NT2/D1 (cell line): ENCODE measurements around the gene LPGAT1.
"Not testable (repeated sequence)": the region's sequence is repeated elsewhere in the genome, so short reads cannot be mapped to it uniquely, and the experiment has no call there.

Source experiments
- DNase-seq: peaks from one replicate; pipeline ENCODE4 v3.0.0-alpha.2; 2011; ENCODE audit warnings: low read depth, low spot score
- H3K27me3 ChIP-seq: 2 replicates; pipeline ENCODE4 v1.6.0; 2011; ENCODE audit warnings: mild to moderate bottlenecking; ENCODE audit not compliant: insufficient read length, insufficient read depth
- H3K36me3 ChIP-seq: 2 replicates; pipeline ENCODE4 v1.6.1; 2011; ENCODE audit warnings: mild to moderate bottlenecking, low read length, mixed read lengths; ENCODE audit not compliant: insufficient read depth, insufficient read length
- H3K4me1 ChIP-seq: 2 replicates; pipeline ENCODE4 v1.5.1; 2011; ENCODE audit not compliant: insufficient read depth, insufficient read length
- H3K4me3 ChIP-seq: 2 replicates; pipeline ENCODE4 v1.5.1; 2011; ENCODE audit warnings: low read depth; ENCODE audit not compliant: insufficient read length
- H3K9ac ChIP-seq: 2 replicates; pipeline ENCODE4 v1.6.0; 2011; ENCODE audit warnings: low read depth; ENCODE audit not compliant: insufficient read length
- H3K9me3 ChIP-seq: 2 replicates; pipeline ENCODE4 v1.5.1; 2011; ENCODE audit warnings: mild to moderate bottlenecking, low read length; ENCODE audit not compliant: insufficient read depth
- SUZ12 ChIP-seq: IDR thresholded peaks from 2 replicates; pipeline ENCODE4 v1.6.1; 2011; ENCODE audit not compliant: insufficient read length, insufficient read depth; ENCODE audit errors: extremely low read depth
- YY1 ChIP-seq: IDR thresholded peaks from 2 replicates; pipeline ENCODE4 v1.6.1; 2011; ENCODE audit not compliant: insufficient read length, insufficient read depth
- ZNF274 ChIP-seq: IDR thresholded peaks from 2 replicates; pipeline ENCODE4 v1.6.1; 2011; ENCODE audit warnings: mild to moderate bottlenecking, low read depth, low read length

The LPGAT1 gene

GRCh38 chr1:211695135-211695816 lies 135.3 kb downstream of the LPGAT1 start:
- H3K4me3 ChIP-seq, result no peak overlapping the region
- no peaks in the 10 kb centered on the region for H3K36me3 ChIP-seq
- H3K9ac ChIP-seq, result no peak overlapping the region
- peaks cover 12% of the 10 kb centered on the region for H3K4me1 ChIP-seq
- TF ChIP-seq SUZ12, result no peak
- TF ChIP-seq ZNF274, result no peak
- TF ChIP-seq YY1, result no peak
- H3K9me3 ChIP-seq, result no peaks in the 10 kb centered on the region; the same call in 1 of the 2 replicates
- peaks cover 15% of the 10 kb centered on the region for H3K27me3 ChIP-seq
- DNase-seq, result no peak

GRCh38 chr1:211693911-211694310 lies 136.7 kb downstream of the LPGAT1 start:
- not testable (repeated sequence) for H3K9ac ChIP-seq, H3K9me3 ChIP-seq, H3K36me3 ChIP-seq, H3K27me3 ChIP-seq, H3K4me3 ChIP-seq, DNase-seq
- H3K4me1 ChIP-seq, result peaks cover 12% of the 10 kb centered on the region
